H9 (cell line): ENCODE results near the gene FAM163B. TPM values are rescaled to one million over a fixed set of nuclear protein-coding genes. Genes with fewer than 3 reads are reported as not detected.

Experiments
- DNase-seq: peaks from one replicate; pipeline ENCODE4 v3.0.0-alpha.2; 2017
- H2AFZ ChIP-seq: one replicate; pipeline ENCODE4 v1.6.1; 2013; ENCODE audit warnings: mild to moderate bottlenecking, low read length, control low read depth, moderate library complexity
- H2AK5ac ChIP-seq: 2 replicates; pipeline ENCODE4 v1.6.1; 2013; ENCODE audit warnings: low read length, control low read depth, mixed read lengths; ENCODE audit not compliant: insufficient read length
- H2BK120ac ChIP-seq: one replicate; pipeline ENCODE4 v1.6.1; 2013; ENCODE audit warnings: low read depth, mild to moderate bottlenecking, low read length, control low read depth, inconsistent platforms; ENCODE audit not compliant: poor library complexity, severe bottlenecking
- H2BK12ac ChIP-seq: 2 replicates; pipeline ENCODE4 v1.6.1; 2013; ENCODE audit warnings: low read length, control low read depth, mixed read lengths, low read depth; ENCODE audit not compliant: insufficient read length
- H2BK15ac ChIP-seq: 2 replicates; pipeline ENCODE4 v1.6.1; 2013; ENCODE audit warnings: low read depth, low read length, control low read depth
- H2BK20ac ChIP-seq: one replicate; pipeline ENCODE4 v1.6.1; 2013; ENCODE audit warnings: low read depth, mild to moderate bottlenecking, low read length, control low read depth, inconsistent platforms; ENCODE audit not compliant: poor library complexity, severe bottlenecking
- H2BK5ac ChIP-seq: 2 replicates; pipeline ENCODE4 v1.6.1; 2013; ENCODE audit warnings: low read length, control low read depth, mixed read lengths; ENCODE audit not compliant: insufficient read length
- H3K14ac ChIP-seq: 2 replicates; pipeline ENCODE4 v1.6.1; 2013; ENCODE audit warnings: low read length, control low read depth; ENCODE audit not compliant: insufficient read depth
- H3K18ac ChIP-seq: 2 replicates; pipeline ENCODE4 v1.6.1; 2013; ENCODE audit warnings: low read depth, mild to moderate bottlenecking, mixed read lengths, low read length, control low read depth; ENCODE audit not compliant: insufficient read length
- H3K23ac ChIP-seq: 2 replicates; pipeline ENCODE4 v1.6.1; 2013; ENCODE audit warnings: low read length, control low read depth, mixed read lengths, low read depth; ENCODE audit not compliant: insufficient read length
- H3K23me2 ChIP-seq: 2 replicates; pipeline ENCODE4 v1.6.1; 2013; ENCODE audit warnings: low read depth, mild to moderate bottlenecking, mixed read lengths, low read length, control low read depth; ENCODE audit not compliant: insufficient read length, poor library complexity, severe bottlenecking
- H3K27ac ChIP-seq: 2 replicates; pipeline ENCODE4 v1.5.1; 2013; ENCODE audit warnings: low read length, control low read depth, mixed read lengths, low read depth; ENCODE audit not compliant: insufficient read length
- H3K27me3 ChIP-seq: 2 replicates; pipeline ENCODE4 v1.6.1; 2013; ENCODE audit warnings: low read length, control low read depth, inconsistent platforms; ENCODE audit not compliant: insufficient read depth
- H3K4ac ChIP-seq: 2 replicates; pipeline ENCODE4 v1.6.1; 2013; ENCODE audit warnings: low read depth, mild to moderate bottlenecking, control low read depth, inconsistent platforms, low read length, moderate library complexity
- H3K4me1 ChIP-seq: 2 replicates; pipeline ENCODE4 v1.6.1; 2013; ENCODE audit warnings: low read length, control low read depth, inconsistent platforms; ENCODE audit not compliant: insufficient read depth
- H3K4me2 ChIP-seq: 2 replicates; pipeline ENCODE4 v1.6.1; 2013; ENCODE audit warnings: low read length, control low read depth, mixed read lengths; ENCODE audit not compliant: insufficient read length, insufficient read depth
- H3K56ac ChIP-seq: 2 replicates; pipeline ENCODE4 v1.6.1; 2013; ENCODE audit warnings: low read depth, mild to moderate bottlenecking, mixed read lengths, low read length, control low read depth; ENCODE audit not compliant: insufficient read length
- H3K79me1 ChIP-seq: 2 replicates; pipeline ENCODE4 v1.6.1; 2013; ENCODE audit warnings: low read depth, mild to moderate bottlenecking, moderate library complexity, low read length, control low read depth, inconsistent platforms; ENCODE audit not compliant: insufficient read depth, poor library complexity, severe bottlenecking
- H3K79me2 ChIP-seq: 2 replicates; pipeline ENCODE4 v1.6.1; 2013; ENCODE audit warnings: low read length, control low read depth, inconsistent platforms; ENCODE audit not compliant: insufficient read depth
- H3K9ac ChIP-seq: 2 replicates; pipeline ENCODE4 v1.6.1; 2013; ENCODE audit warnings: low read length, control low read depth, mixed read lengths; ENCODE audit not compliant: insufficient read length; ENCODE audit errors: extremely low read depth
- H3K9me3 ChIP-seq: one replicate; pipeline ENCODE4 v1.6.1; 2013; ENCODE audit warnings: low read depth, low read length, inconsistent platforms; ENCODE audit not compliant: control insufficient read depth
- H3T11ph ChIP-seq: one replicate; pipeline ENCODE4 v1.6.1; 2013; ENCODE audit warnings: mild to moderate bottlenecking, low read length, control low read depth, inconsistent platforms
- H4K20me1 ChIP-seq: one replicate; pipeline ENCODE4 v1.6.1; 2013; ENCODE audit not compliant: control insufficient read depth, insufficient read length, insufficient read depth
- H4K5ac ChIP-seq: 2 replicates; pipeline ENCODE4 v1.6.1; 2013; ENCODE audit warnings: low read depth, mild to moderate bottlenecking, mixed read lengths, low read length, control low read depth; ENCODE audit not compliant: insufficient read length
- H4K8ac ChIP-seq: replicated peaks from 2 replicates; pipeline ENCODE4 v1.6.1; 2013; ENCODE audit warnings: low read length, control low read depth, mixed read lengths, low read depth; ENCODE audit not compliant: insufficient read length
- H4K91ac ChIP-seq: 2 replicates; pipeline ENCODE4 v1.6.1; 2013; ENCODE audit warnings: low read depth, mild to moderate bottlenecking, moderate library complexity, mixed read lengths, low read length, control low read depth; ENCODE audit not compliant: insufficient read length
- H3K27ac Mint-ChIP-seq, 3 experiments: 2 replicates in 2 of 3; 3 replicates in 1 of 3; pipeline ENCODE4 v1.8.0; 2020 to 2021; ENCODE audit warnings: mixed read lengths in 3 of 3, mild to moderate bottlenecking in 1 of 3, moderate library complexity in 1 of 3
- H3K27me3 Mint-ChIP-seq: 2 replicates; pipeline ENCODE4 v1.8.0; 2021; ENCODE audit warnings: low read depth, mild to moderate bottlenecking, moderate library complexity, mixed read lengths
- H3K36me3 Mint-ChIP-seq, 3 experiments: 2 replicates in 2 of 3; 3 replicates in 1 of 3; pipeline ENCODE4 v1.8.0; 2020 to 2021; ENCODE audit warnings: low read depth in 3 of 3, mixed read lengths in 3 of 3; ENCODE audit not compliant: insufficient read depth in 1 of 3
- H3K4me1 Mint-ChIP-seq, 2 experiments: 2 replicates each; pipeline ENCODE4 v1.8.0; 2020; ENCODE audit warnings: mixed read lengths in 2 of 2
- H3K4me3 Mint-ChIP-seq, 2 experiments: 2 replicates in 1 of 2; 3 replicates in 1 of 2; pipeline ENCODE4 v1.8.0; 2020 to 2021; ENCODE audit warnings: mild to moderate bottlenecking in 2 of 2, mixed read lengths in 2 of 2, moderate library complexity in 1 of 2
- H3K9me3 Mint-ChIP-seq, 2 experiments: 2 replicates in 1 of 2; 3 replicates in 1 of 2; pipeline ENCODE4 v1.8.0; 2020; ENCODE audit warnings: mild to moderate bottlenecking in 2 of 2, mixed read lengths in 2 of 2, moderate library complexity in 1 of 2
- CTCF ChIP-seq: fragments of 200-600 bp; sonication (generic); conservative IDR thresholded peaks from 3 replicates; pipeline ENCODE4 v1.8.0; 2021; ENCODE audit warnings: antibody characterized with exemption, mild to moderate bottlenecking
- WGBS: extraction: QIAGEN DNeasy Blood & Tissue Kit; methylation state at CpG from one replicate; pipeline ENCODE4 v1.1.7; 2013; ENCODE audit warnings: missing lambda C conversion rate, low lambda C conversion rate, mixed read lengths; ENCODE audit not compliant: insufficient read length; ENCODE audit errors: extremely low coverage; 5-methylcytosine and 5-hydroxymethylcytosine counted together
- total RNA-seq: library from RNA; stranded (reverse); gene quantifications from 2 replicates; pipeline ENCODE4 v1.2.1, GENCODE V29; 2021

FAM163B gene
- total RNA-seq, 1 experiment from 2014 or later = 0.39 TPM

GRCh38 chr9:133566382-133566781 lies 42.8 kb downstream of the FAM163B start:
- Histone ChIP-seq H4K8ac (no peak overlapping the region), H3T11ph (no peak overlapping the region), H4K91ac (no peak overlapping the region), H2BK20ac (no peak overlapping the region), H3K14ac (no peak overlapping the region), H3K27me3 (no peaks in the 10 kb centered on the region), H2AFZ (no peak overlapping the region), H3K18ac (no peak overlapping the region), H2BK15ac (no peak overlapping the region), H3K56ac (no peak overlapping the region), H3K4me1 (no peaks in the 10 kb centered on the region; the same call in 1 of the 2 replicates), H3K79me1 (no peaks in the 10 kb centered on the region), H3K4me2 (no peak overlapping the region), H3K27ac (no peak overlapping the region), H3K23me2 (no peaks in the 10 kb centered on the region), H2BK12ac (no peak overlapping the region), H2BK120ac (no peak overlapping the region), H3K23ac (no peak overlapping the region), H3K9me3 (no peaks in the 10 kb centered on the region), H4K20me1 (no peaks in the 10 kb centered on the region), H2AK5ac (no peak overlapping the region), H3K79me2 (no peaks in the 10 kb centered on the region), H3K4ac (no peak overlapping the region), H4K5ac (no peak overlapping the region), H2BK5ac (no peak overlapping the region), H3K9ac (no peak overlapping the region)
- H3K9me3 Mint-ChIP-seq = no peaks in the 10 kb centered on the region
- no peaks in the 10 kb centered on the region for H3K36me3 Mint-ChIP-seq
- DNase-seq = no peak
- H3K4me1 Mint-ChIP-seq = peaks cover 7 to 21% of the 10 kb centered on the region in 2 experiments
- no peak for TF ChIP-seq CTCF
- WGBS = no CpG with 5 or more reads among the region's 14 CpGs
- H3K27ac Mint-ChIP-seq = no peak overlapping the region
- no peak overlapping the region for H3K4me3 Mint-ChIP-seq
- peaks cover 11% of the 10 kb centered on the region for H3K27me3 Mint-ChIP-seq
